Measurements from ENCODE around the gene ATXN7.

ATXN7 gene

DNA sequence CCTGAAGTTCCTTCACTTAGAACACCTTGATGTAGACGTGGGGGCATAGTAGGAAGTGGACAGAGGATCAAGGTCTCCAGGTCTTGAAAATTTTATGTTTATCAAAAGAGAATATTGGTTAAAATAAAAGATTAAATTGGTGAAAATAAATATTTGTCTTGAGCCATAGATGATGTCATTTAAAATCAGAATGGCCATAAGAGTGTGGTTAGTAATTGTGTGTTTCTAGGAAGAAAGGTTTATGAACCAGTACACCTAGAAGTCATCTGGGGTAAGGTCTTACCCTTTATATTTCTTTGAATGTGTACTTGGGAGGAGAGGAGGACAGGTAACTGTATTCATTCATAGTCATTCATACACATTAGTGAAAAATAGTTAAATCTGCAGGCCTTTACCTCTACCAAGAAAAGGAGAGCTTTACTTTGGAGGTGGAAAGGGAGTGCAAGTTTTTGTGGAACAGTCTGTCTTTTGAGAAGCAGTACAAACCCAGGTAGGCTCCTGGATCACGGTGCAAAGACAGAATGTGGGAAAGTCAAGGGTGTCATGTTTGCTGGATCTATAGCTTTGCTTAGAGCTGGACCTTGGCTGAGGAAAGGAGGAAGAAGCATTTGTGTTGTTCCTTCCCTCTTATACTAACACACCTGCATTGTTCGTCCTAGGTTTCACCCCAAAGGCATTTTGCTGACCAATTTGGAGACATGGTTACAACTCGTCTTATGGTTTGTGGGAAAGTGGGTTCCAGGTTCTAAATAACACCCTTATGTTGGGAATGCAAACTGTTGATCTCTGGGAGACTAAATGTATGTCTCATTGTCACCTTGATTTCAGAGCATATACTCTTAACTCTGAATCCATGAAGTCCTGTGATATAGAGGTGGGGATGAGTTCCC, 42.3 kb downstream of the ATXN7 start:
- no peak for DNase-seq

GRCh38 chr3:63908081-63908736, 44.5 kb downstream of the ATXN7 start:
- no peak for DNase-seq

GRCh38 chr3:63908776-63909175, 45.1 kb downstream of the ATXN7 start:
- no peak for DNase-seq

DNA sequence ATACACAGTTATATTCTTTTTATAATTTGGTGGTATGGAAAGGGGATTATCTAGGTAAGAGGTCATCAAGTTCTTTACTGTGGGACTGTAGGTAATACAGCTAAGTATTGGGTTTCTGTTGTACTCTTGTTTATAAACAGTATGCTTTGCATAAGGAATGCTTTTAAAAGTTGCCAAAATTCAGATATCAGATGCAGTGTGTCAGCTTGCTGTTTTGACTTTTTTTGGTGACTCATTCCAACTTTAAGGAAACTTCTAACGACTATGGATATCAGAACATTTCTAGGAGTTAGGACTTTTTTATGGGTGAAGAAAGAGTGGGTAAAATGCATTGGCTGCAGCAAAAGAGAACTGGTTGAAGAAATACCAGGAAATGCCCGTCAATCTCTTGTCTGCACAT, 45.8 kb downstream of the ATXN7 start:
- no peak for DNase-seq

DNA sequence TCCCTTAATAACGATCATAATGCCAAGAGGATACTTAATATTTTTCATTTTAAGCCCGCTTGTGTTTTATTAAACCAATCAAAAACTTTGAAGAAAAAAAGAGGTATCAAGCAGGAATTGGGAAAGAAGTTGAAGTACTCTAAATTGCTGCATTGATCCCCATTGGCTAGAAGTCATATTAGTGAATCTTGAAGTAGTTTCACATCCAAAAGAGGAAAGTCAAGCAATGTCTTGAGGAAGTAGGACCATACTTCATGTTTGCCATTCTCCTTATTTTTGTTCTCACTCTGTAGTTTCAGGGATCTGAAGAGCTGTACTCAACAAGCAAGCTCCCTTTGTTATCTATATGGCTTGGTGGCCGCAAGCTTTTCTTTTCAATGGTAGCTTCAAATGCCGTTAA, 46.3 kb downstream of the ATXN7 start:
- DNase-seq = no peak

GRCh38 chr3:63910891-63911290, 47.2 kb downstream of the ATXN7 start:
- DNase-seq = peak; percentile 51

- no peak for DNase-seq
Measured at GRCh38 chr3:63911509-63911872, 47.8 kb downstream of the ATXN7 start.

DNA sequence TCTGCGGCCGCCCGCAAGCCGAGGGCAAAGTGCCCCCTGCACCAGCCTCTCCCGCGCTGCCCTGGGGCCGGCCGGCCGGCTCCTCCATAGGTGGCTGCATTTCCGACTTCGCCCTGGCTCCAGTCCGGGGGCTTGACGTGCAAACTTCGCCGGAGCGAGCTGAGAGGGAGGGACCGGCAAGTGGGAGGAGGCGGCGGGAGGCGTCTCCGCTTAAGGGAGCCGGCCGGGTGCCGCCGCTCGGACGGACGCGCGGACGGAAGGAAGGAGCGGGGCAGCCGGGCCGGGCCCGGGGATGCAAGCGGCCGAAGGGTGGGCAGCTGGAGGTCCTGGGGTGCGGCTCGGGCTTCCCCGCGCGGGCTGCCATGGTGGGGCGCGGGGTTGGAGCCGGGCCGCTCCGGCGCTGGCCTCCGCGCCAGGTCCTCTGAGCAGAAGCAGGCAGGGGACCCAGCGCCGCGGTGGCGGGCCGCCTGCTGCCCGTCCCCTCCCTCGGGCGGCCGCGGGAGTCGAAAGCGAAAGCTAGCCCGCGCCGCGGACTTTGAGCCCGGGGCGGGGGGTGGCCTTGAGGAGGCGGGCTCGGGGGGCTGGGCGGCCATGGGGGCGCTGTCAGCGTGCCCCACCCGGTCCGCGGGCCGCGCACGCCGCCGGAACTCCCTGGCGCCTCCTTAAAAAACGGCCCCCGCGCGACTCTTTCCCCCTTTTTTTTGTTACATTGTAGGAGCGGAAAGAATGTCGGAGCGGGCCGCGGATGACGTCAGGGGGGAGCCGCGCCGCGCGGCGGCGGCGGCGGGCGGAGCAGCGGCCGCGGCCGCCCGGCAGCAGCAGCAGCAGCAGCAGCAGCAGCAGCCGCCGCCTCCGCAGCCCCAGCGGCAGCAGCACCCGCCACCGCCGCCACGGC, 48.5 kb downstream of the ATXN7 start, which contains the start of gene SCAANT1:
SCAANT1 (minus strand) TSS at position 511 of the 895 bp plus-strand sequence.
- DNase-seq = peak; percentile 88

DNA sequence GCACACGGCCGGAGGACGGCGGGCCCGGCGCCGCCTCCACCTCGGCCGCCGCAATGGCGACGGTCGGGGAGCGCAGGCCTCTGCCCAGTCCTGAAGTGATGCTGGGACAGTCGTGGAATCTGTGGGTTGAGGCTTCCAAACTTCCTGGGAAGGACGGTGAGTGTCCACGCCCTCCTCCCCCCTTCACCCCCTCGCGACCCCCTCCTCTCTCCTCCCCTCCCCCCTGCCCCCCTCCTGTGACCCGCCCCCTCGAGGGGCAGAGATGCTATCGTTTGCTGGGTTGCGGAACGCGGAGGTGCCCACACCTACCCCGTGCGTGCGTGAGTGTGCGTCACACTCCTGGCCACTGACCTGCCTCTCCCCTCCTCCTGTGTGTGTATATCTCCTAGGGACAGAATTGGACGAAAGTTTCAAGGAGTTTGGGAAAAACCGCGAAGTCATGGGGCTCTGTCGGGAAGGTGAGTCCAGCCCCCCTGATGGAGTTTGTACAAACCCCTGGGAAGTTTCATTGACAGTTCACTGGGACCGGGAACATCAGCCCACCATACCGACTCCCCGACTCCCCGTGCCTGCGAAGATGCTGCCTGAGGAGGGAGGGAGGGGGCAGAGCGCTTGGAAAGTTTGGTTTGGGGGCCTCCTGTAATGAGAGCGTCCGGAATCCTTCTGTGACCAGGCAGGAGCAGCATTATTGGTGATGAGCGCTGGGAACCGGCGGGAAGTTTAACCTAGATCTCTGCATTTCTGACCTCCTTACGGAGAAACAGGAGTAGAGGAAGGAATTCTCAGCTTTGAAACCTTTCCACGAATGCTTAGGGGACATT, 49.3 kb downstream of the ATXN7 start:
- peak; percentile 66 for DNase-seq

- no peak for DNase-seq
Measured at GRCh38 chr3:63914312-63914711, 50.6 kb downstream of the ATXN7 start.

DNA sequence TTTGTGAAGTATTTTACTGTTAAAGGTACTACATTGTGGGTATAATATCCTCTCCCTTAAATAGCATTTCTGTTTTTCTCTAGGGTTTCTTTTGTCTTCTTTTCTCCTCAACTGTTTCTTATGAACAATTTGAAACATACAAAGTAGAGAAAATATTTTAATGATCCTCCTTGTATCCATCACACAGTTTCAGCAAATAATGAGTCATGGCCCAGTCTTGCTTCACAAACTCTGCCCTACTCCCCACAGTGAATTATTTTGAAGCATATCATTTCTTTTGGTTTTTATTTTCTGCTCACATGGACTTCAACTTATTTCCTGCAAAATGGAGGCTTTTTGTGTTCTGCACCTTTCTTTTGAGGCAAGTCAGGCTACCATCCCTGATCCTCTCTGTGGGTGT, 54.7 kb downstream of the ATXN7 start:
- no peak for DNase-seq

DNA sequence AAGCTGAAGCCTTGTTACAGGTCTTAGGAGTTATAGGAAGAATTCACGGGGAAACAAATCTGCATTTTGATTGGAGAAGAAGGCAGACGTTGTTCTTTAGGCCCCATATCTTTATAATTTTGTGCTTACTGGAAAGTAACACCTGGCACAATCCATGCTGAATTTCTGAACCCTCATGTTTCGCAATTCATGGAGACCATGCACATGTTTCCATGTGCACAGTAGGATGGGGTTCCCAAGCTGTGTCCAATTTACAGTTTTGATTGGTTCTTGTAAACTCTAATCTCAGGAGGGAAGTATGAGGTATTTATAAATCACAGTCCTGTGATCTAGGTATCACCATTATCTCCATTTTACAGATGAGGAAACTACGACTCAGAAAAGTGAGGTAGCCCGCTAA, 56.3 kb downstream of the ATXN7 start:
- DNase-seq = no peak

- DNase-seq = no peak
Measured at GRCh38 chr3:63921741-63922482, 58.2 kb downstream of the ATXN7 start.

DNA sequence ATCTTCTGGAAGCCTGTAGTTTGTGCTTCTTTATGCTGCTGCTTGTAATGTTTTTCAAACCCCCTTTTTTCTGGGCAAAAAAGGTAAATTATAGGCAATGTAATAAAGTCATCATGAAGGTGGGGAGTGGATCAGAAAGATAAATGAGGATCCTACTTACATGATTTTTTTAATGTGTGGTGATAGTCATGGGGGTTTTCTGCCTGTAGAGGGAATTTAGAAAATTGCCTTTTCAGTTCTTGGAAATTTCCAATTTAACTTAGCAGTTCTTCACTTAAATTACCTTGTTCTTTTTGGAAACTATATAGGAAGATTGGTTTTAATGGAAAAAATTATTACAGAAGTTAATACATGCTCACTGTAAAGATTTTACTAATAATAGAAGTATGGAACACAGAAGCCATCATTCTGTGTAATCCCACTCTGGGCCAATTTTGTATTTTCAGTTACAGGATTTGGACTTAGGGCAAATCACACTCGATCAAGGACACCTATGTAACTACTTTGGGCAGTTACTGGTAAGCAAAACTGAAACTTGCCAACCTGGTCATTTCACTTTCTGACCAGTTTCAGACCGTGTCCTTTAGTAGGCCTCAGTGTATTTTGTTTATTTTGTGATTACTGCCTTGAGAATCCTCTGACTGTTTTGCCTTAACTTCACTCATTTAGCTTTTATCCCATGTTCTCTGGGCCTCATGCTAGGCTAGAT, 59.0 kb downstream of the ATXN7 start:
- no peak for DNase-seq

DNA sequence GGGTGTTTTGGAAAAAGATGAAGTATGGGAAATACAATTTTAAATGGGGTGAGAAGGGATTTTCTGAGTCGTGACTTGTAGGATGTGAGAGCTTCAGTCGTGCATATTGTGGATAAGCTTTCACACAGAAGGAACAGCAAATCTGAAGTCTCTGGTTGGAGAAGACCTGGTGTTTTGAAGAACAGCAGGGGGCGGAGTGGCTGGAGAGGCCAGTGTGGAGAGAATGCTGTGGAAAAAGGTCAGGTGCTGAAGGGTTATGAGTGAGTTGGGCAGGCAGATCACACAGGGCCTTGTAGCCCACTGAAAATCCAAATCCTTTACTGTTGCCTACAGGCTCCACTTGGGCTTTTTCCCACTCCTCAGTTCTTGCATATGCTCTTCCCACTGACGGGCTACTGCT, 62.6 kb downstream of the ATXN7 start:
- DNase-seq = no peak

- DNase-seq = no peak
Measured at GRCh38 chr3:63927422-63928280, 64.0 kb downstream of the ATXN7 start.

- no peak for DNase-seq
Measured at GRCh38 chr3:63931290-63931689, 67.6 kb downstream of the ATXN7 start.

DNA sequence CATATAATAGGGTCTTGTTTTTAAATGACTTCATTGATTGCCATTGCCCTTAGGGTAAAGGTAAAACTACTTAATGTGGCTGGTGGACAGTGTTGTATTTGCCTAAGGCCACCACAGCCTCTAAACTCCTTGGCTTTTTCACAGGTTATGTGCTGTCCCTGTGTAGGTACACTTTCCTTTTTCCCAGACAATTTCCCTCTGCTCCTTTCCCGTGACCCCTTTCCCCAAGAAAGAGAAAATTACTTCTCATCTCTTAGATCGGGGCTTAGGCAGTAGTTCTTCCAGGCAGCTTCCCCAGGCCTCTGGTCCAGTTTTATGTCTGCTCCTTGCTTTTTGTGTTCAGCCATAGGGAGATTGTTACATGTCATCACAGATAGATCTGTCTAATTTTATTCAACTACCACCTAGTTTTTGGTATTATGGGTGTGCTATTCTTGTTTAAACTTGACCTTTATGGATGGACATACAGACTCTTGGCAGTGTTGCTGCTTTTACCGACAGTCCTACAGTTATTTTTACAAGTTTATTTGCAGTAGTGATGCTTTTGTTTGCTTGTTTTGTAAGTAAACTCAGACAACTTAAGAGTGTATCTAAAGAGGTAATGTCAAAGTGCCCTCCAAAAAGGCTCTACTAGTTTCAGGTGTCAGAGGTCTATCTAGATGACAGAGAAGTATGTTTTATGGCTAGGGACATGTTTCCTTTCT, 69.0 kb downstream of the ATXN7 start:
- DNase-seq = no peak

GRCh38 chr3:63933459-63933858, 69.8 kb downstream of the ATXN7 start:
- DNase-seq = no peak

Data from CD4-positive, alpha-beta T cell treated with Interleukin-12 subunit alpha and Interleukin-12 subunit beta, for 1 hour (primary cell).